ENCODE results near the gene KAZN. TPM values are rescaled to one million over a fixed set of nuclear protein-coding genes. Genes with fewer than 3 reads are reported as not detected.
"Not testable (repeated sequence)": the region's sequence is repeated elsewhere in the genome, so short reads cannot be mapped to it uniquely, and the experiment has no call there.

Gene KAZN
- total RNA-seq, 1 donor from 2014 or later = 5.7 TPM

- no peak overlapping the region for H3K4me3 ChIP-seq (ENCODE audit: low read depth, low read length)
- no peak for DNase-seq (ENCODE audit: low read depth)
- TF ChIP-seq CTCF (conservative IDR thresholded peaks at IDR 0.05; ENCODE audit: low read depth, low read length) = peak; percentile 47
Observed at GRCh38 chr1:15033264-15033663, 434.8 kb downstream of the KAZN start.

DNA sequence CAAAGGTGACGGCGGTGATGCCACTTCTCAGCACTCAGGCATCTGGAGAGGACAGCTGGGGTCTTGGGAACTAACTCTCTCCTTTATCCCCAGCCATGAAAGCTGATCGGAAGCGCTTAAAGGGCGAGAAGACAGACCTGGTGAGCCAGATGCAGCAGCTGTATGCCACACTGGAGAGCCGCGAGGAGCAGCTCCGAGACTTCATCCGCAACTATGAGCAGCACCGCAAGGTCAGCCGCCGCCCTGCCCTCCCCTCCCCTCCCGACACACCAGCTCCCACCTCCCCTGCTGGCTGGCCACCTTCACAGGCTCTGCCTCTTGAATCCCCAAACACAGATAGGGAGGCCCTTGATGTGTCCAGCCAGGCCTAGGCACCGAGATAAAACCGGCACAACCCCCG, 436.2 kb downstream of the KAZN start:
- DNase-seq (ENCODE audit: low read depth) = no peak
- TF ChIP-seq CTCF (conservative IDR thresholded peaks at IDR 0.05; ENCODE audit: low read depth, low read length) = no peak
- no peak overlapping the region for H3K4me3 ChIP-seq (ENCODE audit: low read depth, low read length)

GRCh38 chr1:15035236-15035635, 436.8 kb downstream of the KAZN start:
- DNase-seq (ENCODE audit: low read depth) = no peak
- no peak for TF ChIP-seq CTCF (conservative IDR thresholded peaks at IDR 0.05; ENCODE audit: low read depth, low read length)
- no peak overlapping the region for H3K4me3 ChIP-seq (ENCODE audit: low read depth, low read length)

DNA sequence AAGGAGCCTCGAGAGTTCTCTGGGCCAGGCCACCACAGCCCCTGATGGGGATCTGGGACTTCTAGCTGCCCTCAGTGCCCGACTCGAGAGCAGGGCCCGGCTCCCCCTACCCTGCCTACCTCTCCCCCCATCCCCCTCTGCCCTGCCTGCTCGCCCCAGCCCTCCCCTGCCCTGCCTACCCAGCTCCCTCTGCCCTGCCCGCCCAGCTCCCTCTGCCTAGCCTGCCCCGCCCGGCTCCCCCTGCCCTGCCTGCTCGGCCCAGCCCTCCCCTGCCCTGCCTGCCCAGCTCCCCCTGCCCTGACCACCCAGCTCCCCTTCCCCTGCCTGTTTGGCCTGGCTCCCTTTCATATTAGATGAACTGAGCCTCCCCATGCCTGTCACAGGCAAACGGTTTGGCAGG, 437.6 kb downstream of the KAZN start:
- no peak for TF ChIP-seq CTCF (conservative IDR thresholded peaks at IDR 0.05; ENCODE audit: low read depth, low read length)
- H3K4me3 ChIP-seq (ENCODE audit: low read depth, low read length) = no peak overlapping the region
- no peak for DNase-seq (ENCODE audit: low read depth)

DNA sequence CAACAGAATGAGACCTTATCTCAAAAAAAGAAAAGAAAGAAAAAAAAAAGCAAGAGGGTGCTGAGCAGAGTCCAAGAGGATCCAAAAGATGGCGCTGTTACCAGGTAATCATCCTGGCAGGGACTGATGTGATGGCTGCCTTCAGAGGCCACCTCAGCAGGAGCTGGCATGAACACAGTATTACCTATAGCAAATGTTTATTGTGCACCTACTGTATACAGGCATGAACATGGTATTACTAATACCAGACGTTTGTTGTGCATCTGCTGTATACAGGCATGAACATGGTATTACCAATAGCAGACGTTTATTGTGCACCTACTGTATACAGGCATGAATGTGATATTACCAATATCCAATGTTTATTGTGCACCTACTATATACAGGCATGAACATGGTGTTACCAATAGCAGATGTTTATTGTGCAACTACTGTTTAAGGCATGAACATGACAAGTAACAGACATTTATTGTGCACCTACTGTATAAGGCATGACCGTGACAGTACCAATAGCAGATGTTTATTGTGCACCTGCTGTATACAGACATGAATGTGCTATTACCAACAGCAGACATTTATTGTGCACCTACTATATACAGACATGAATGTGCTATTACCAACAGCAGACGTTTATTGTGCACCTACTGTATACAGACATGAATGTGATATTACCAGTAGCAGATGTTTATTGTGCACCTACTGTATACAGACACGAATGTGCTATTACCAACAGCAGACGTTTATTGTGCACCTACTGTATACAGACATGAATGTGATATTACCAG, 439.9 kb downstream of the KAZN start:
- DNase-seq (ENCODE audit: low read depth) = no peak
- H3K4me3 ChIP-seq (ENCODE audit: low read depth, low read length) = no peak overlapping the region
- peak; percentile 59 for TF ChIP-seq CTCF (conservative IDR thresholded peaks at IDR 0.05; ENCODE audit: low read depth, low read length)

GRCh38 chr1:15039017-15039648, 440.6 kb downstream of the KAZN start:
- TF ChIP-seq CTCF (conservative IDR thresholded peaks at IDR 0.05; ENCODE audit: low read depth, low read length) = no peak
- no peak for DNase-seq (ENCODE audit: low read depth)
- H3K4me3 ChIP-seq (ENCODE audit: low read depth, low read length) = no peak overlapping the region

DNA sequence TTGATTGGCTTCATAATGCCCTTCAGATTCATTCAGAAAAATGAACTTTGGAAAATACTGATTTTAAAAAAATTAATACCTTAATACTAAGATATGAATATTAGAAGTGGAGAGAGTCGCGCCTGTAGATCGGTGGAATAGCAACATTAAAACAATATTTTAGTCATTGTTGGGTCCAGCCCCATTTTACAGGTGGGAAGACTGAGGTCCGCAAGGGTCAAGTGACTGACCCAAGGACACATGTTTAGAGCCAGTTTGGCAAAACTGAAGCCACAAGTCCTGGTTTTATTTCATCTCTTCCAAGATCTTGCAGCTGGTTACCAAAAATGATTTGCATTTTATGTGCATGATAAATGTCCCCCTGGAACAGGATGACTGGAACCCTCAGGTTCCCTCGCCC, 441.4 kb downstream of the KAZN start:
- no peak for TF ChIP-seq CTCF (conservative IDR thresholded peaks at IDR 0.05; ENCODE audit: low read depth, low read length)
- no peak overlapping the region for H3K4me3 ChIP-seq (ENCODE audit: low read depth, low read length)
- DNase-seq (ENCODE audit: low read depth) = no peak

- not testable (repeated sequence) for DNase-seq (ENCODE audit: low read depth); H3K4me3 ChIP-seq (ENCODE audit: low read depth, low read length)
Observed at GRCh38 chr1:15040685-15041084, 442.2 kb downstream of the KAZN start.

Data from epithelial cell of proximal tubule (primary cell).